Upper lobe of left lung (tissue), 6 donors: ENCODE results near the gene ARHGAP26. TPM values are rescaled to one million over a fixed set of nuclear protein-coding genes. Genes with fewer than 3 reads are reported as not detected.

Experiments
- ATAC-seq, 2 donors: fragments of 200-7000 bp; cut with Tn5 transposase; one replicate each; pipeline ENCODE4 v1.9.1; 2022; ENCODE audit warnings: mild to moderate bottlenecking in 2 of 2, moderate library complexity in 2 of 2; ENCODE audit not compliant: low FRiP score in 2 of 2
- DNase-seq, 2 donors: peaks; one replicate each; pipeline ENCODE4 v3.0.0-alpha.2; 2019 to 2020
- H3K27ac ChIP-seq, 4 donors: fragments of 200-600 bp; sonication (generic); one replicate each; pipeline ENCODE4 v1.5.1; 2016 to 2019
- H3K27me3 ChIP-seq, 4 donors: fragments of 200-600 bp; sonication (generic); one replicate each; pipeline ENCODE4 v1.5.1; 2017 to 2019
- H3K36me3 ChIP-seq, 4 donors: fragments of 200-600 bp; sonication (generic); one replicate each; pipeline ENCODE4 v1.5.1; 2016 to 2019
- H3K4me1 ChIP-seq, 4 donors: fragments of 200-600 bp; sonication (generic); one replicate each; pipeline ENCODE4 v1.5.1; 2018 to 2019
- H3K4me3 ChIP-seq, 4 donors: fragments of 200-600 bp; sonication (generic); one replicate each; pipeline ENCODE4 v1.5.1; 2017 to 2019; ENCODE audit warnings: mild to moderate bottlenecking in 2 of 4, moderate library complexity in 1 of 4
- H3K9me3 ChIP-seq, 4 donors: fragments of 200-600 bp; sonication (generic); one replicate each; pipeline ENCODE4 v1.5.1; 2018 to 2019
- CTCF ChIP-seq, 6 experiments: fragments of 450-650 bp in 4 of 6; fragments of 200-600 bp in 2 of 6; sonication (generic) in 2 of 6; IDR thresholded peaks; one replicate each; pipeline ENCODE4 v1.5.1; 2016 to 2019; ENCODE audit warnings: antibody characterized with exemption in 6 of 6
- EP300 ChIP-seq, 4 donors: sonication (generic); formaldehyde crosslinking; IDR thresholded peaks; one replicate each; pipeline ENCODE4 v1.5.1; 2017; ENCODE audit warnings: antibody characterized with exemption in 4 of 4, control low read depth in 2 of 4
- POLR2A ChIP-seq, 4 donors: fragments of 450-650 bp; IDR thresholded peaks; one replicate each; pipeline ENCODE4 v1.5.1; 2016 to 2017; ENCODE audit warnings: antibody characterized with exemption in 4 of 4, mild to moderate bottlenecking in 2 of 4
- POLR2AphosphoS5 ChIP-seq, 2 donors: sonication (generic); formaldehyde crosslinking; IDR thresholded peaks; one replicate each; pipeline ENCODE4 v1.5.1; 2017; ENCODE audit warnings: antibody characterized with exemption in 2 of 2
- WGBS, 2 donors: methylation state at CpG; one replicate each; pipeline ENCODE4 v1.1.5; 2017 to 2018; 5-methylcytosine and 5-hydroxymethylcytosine counted together
- total RNA-seq, 6 donors: library from RNA; depleted of rRNA in 4 of 6; stranded (reverse); fragments of >200 nt in 4 of 6; gene quantifications; one replicate each; pipeline versions ENCODE4 v1.1.0 to v1.2.1, GENCODE V29; 2016 to 2021
- donor health status: DM: no; HTN: no; CAD: no; lungs with moderate emphysema.
- donor health status: DM: no; HTN: yes; CAD: no; lungs with severe emphysema.

The ARHGAP26 gene
- total RNA-seq, 6 donors from 2014 or later, result 34.9 to 90.1 (median 38.9) TPM

GRCh38 chr5:143231973-143232812 is 462.0 kb downstream of the ARHGAP26 start:
- H3K36me3 ChIP-seq, result no peaks in the 10 kb centered on the region
- WGBS, 2 donors, result 93 to 98% methylated on average over 7 of the region's 7 CpGs
- ATAC-seq (no peak), DNase-seq (no peak)
- H3K27me3 ChIP-seq, result no peaks in the 10 kb centered on the region
- no peaks in the 10 kb centered on the region for H3K9me3 ChIP-seq
- H3K4me3 ChIP-seq, result no peak overlapping the region
- peak overlapping the region in 2 of 4 donors; percentile 40 to 45 for H3K27ac ChIP-seq
- peaks cover 0 to 16% (median 10%) of the 10 kb centered on the region in 4 donors for H3K4me1 ChIP-seq
- TF ChIP-seq POLR2AphosphoS5 (IDR thresholded peaks at IDR 0.05), result no peak
- no peak for TF ChIP-seq CTCF (IDR thresholded peaks at IDR 0.05)
- no peak for TF ChIP-seq POLR2A (IDR thresholded peaks at IDR 0.05)
- no peak for TF ChIP-seq EP300 (IDR thresholded peaks at IDR 0.05)

- 54 to 69% methylated on average over 2 of the region's 2 CpGs for WGBS, 2 donors
- H3K27ac ChIP-seq, result no peak overlapping the region
- H3K9me3 ChIP-seq, result no peaks in the 10 kb centered on the region
- H3K4me3 ChIP-seq, result no peak overlapping the region
- H3K36me3 ChIP-seq, result no peaks in the 10 kb centered on the region
- TF ChIP-seq CTCF (IDR thresholded peaks at IDR 0.05) (no peak), POLR2AphosphoS5 (IDR thresholded peaks at IDR 0.05) (no peak), EP300 (IDR thresholded peaks at IDR 0.05) (no peak), POLR2A (IDR thresholded peaks at IDR 0.05) (no peak)
- peak in 1 of 2 donors; percentile 16 for DNase-seq
- H3K27me3 ChIP-seq, result no peaks in the 10 kb centered on the region
- H3K4me1 ChIP-seq, result peaks cover 0 to 16% (median 10%) of the 10 kb centered on the region in 4 donors
- ATAC-seq, result peak in 1 of 2 donors; percentile 41
These were observed 462.9 kb downstream of the ARHGAP26 start for GRCh38 chr5:143233031-143233430.

- DNase-seq, result no peak
- H3K27me3 ChIP-seq, result no peaks in the 10 kb centered on the region
- H3K9me3 ChIP-seq, result no peaks in the 10 kb centered on the region
- no peaks in the 10 kb centered on the region for H3K36me3 ChIP-seq
- no peak for ATAC-seq
- TF ChIP-seq EP300 (IDR thresholded peaks at IDR 0.05) (no peak), POLR2A (IDR thresholded peaks at IDR 0.05) (no peak), POLR2AphosphoS5 (IDR thresholded peaks at IDR 0.05) (no peak), CTCF (IDR thresholded peaks at IDR 0.05) (no peak)
- H3K27ac ChIP-seq, result no peak overlapping the region
- H3K4me3 ChIP-seq, result no peak overlapping the region
- H3K4me1 ChIP-seq, result peaks cover 0 to 14% (median 10%) of the 10 kb centered on the region in 4 donors
- WGBS, 2 donors, result 74 to 75% methylated on average over 9 of the region's 9 CpGs
These were observed 464.1 kb downstream of the ARHGAP26 start for GRCh38 chr5:143234162-143234842.

- WGBS, 2 donors, result 81 to 86% methylated on average over 3 of the region's 3 CpGs
- Histone ChIP-seq H3K9me3 (no peaks in the 10 kb centered on the region), H3K4me1 (peaks cover 0 to 5% (median 4%) of the 10 kb centered on the region in 4 donors), H3K4me3 (no peak overlapping the region), H3K36me3 (no peaks in the 10 kb centered on the region), H3K27me3 (no peaks in the 10 kb centered on the region), H3K27ac (no peak overlapping the region)
- ATAC-seq (peak in 1 of 2 donors; percentile 36), DNase-seq (no peak)
- TF ChIP-seq EP300 (IDR thresholded peaks at IDR 0.05), result no peak
- TF ChIP-seq CTCF (IDR thresholded peaks at IDR 0.05), result no peak
- no peak for TF ChIP-seq POLR2A (IDR thresholded peaks at IDR 0.05)
- no peak for TF ChIP-seq POLR2AphosphoS5 (IDR thresholded peaks at IDR 0.05)
These were observed 465.2 kb downstream of the ARHGAP26 start for GRCh38 chr5:143235423-143235822.
